T1000 (cell line): ENCODE data around the gene CDH22.

Source experiments
- DNase-seq: peaks from one replicate; lab custom pipeline; 2025; ENCODE audit warnings: mixed read lengths; lab: John Stamatoyannopoulos, UW

CDH22 gene

DNA sequence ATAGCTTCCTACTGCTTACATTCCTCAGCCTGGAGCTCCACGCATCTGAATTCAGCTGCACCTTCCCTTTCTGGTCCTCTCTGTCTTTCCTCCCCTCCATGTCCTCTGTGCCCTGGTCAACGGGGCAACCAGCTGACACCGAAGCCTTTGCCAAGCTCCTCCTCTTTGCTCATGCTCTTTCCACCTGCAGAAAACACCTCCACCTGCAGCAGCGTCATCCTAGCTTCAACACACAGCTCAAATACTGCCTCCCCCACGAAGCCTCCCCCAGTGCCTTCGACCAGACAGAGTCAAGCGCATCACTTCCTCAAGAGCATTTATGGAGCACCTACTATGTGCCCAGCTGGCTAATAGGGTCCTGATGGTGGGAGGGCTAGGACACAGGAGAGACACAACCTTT is 9.2 kb downstream of the CDH22 start:
- DNase-seq, result no peak

DNA sequence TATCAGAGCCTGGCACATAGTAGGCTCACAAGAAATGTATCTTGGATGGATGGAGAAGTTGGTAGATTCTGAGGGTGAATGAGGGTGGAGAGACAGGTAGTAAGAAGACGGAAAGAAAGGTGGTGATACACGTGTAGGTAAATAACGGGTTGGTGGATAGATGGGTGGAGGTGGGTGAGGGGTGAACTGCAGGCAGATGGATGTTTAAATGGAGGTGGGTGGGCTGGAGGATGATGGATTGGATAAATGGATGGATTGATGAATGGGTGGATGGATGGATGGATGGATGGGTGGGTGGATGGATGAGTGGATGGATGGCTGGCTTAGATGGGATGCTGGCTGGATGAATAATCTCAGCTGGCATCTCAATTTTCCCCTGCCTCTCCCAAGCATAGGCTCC is 9.9 kb downstream of the CDH22 start:
- no peak for DNase-seq

DNA sequence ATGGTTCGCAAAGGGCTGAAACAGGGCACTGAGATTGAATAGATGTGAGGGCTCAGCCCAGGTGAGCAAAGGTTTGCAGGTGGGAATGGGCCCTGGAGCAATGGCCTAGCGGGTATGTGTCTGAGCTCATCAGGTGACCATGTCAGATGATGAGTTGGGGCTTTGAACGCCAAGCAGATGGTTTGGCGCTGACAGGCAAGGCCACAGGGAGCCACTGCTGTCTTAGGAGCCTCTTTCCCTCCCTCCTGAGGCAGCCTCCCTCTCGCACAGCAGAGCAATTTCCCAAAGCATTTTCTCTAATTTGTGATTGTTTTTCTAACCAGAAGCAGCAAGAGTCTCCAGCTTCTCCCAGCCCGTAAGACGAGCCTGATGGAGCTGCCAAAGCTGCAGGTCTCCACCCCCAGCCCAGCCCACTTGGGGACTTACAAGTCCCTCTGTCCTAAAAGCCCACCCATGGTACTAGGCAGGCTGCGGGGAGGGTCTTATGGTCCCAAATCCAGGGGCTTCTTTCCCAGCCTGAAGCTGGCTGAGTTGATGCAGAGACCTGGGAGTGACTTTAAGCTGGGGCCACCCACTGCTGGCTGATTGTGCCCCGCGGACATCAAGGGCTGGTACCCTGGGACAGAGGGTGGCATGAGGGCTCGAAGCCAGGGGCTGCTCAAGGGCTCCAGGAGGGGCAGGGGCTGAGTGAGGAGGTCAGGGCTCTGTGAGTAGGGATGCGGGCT is 11.6 kb downstream of the CDH22 start:
- no peak for DNase-seq

DNA sequence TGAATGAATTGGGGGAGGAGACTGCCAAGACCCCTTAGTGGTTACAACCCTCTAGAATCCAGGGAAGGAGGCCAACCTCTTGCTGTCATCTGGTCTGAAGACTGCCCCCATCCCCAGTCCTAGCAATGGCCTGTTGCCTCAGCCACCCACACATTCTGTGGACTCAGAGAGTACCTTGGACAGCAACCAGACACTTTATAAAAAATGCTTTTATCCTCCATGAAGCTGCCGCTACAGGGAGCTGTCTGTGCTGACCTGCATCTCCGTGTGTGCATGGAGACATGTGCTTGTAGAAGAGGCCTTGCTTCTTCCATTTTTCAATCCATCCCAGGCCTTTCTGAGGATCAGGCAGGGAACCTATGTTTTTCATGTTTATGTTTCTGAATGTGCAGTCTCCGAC is 15.2 kb downstream of the CDH22 start:
- DNase-seq, result no peak

DNA sequence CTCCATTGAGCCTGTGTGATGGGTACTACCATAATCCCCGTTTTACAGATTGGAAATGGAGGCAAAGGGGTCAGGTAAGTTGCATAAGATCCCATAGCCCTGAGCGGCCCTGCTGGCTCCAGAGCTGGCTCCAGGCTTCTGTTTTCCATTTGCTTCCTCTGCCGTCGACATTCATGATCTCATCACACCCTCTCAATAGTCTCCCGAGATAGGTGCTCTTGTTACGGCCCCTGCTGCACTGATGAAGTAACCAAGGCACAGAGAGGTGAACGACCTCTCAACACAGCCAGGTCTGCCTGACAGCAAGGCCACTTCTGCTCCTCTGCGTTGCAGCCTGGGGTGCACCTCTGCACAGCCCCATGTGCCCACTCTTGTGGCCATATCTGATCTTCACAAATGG is 16.9 kb downstream of the CDH22 start:
- DNase-seq, result no peak

DNA sequence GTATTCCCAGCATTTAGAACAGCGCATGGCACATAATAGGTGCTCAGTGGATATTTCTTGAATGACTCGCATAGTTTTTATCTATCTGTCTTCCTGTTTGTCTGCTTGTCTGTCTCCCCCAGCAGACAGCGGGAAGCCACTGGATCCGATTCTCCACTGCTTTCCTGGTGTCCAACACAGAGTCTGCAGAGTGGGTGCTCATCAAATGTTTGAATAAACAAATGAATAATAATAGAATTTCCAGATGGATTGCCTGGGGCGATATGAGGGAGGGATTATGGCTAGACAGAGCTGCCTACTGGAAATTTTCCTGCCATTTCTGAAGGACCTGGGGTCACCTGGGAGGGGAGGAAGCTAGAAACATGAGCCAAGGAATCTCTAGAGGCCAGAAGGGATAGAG is 18.9 kb downstream of the CDH22 start:
- no peak for DNase-seq

- no peak for DNase-seq
Observed at GRCh38 chr20:46286977-46287376, 21.3 kb downstream of the CDH22 start.

DNA sequence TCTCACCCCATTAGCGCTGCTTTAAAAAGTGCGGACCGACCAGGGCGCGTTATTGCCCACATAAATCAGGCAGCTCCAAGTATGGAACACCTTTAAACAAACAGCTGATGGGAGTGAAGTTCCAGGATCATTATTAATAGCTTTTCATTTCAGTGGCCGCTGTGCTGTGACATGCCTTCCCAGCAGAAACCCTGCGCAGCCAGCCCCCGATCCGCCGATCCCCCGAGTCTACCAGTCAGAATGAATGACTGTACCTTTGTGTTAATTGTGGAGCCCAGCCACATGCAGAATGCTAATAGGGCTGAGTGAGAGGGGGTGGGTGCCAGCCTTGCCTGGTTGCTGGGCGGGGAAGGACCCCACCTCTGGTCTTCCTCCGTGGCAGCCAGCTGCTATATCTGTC is 21.9 kb downstream of the CDH22 start:
- DNase-seq, result no peak

DNA sequence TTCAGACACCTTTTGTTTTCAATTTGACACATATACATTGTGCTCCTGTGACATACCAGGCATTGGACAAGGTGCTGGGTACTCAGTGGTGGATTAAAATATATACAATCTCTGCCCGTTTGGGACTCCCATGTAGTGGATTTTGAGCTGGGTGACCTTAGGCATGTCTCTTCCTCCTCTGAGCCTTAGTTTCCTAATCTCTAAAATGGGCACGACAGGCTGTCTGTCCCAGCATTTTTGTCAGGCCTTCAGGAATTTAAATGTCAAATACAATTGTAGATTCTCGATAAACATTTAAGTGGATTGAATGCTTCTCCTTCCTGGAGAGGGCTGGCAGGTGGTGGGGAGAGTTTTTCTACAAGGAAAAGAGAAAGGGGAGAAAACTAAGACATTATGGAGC is 22.6 kb downstream of the CDH22 start:
- no peak for DNase-seq

DNA sequence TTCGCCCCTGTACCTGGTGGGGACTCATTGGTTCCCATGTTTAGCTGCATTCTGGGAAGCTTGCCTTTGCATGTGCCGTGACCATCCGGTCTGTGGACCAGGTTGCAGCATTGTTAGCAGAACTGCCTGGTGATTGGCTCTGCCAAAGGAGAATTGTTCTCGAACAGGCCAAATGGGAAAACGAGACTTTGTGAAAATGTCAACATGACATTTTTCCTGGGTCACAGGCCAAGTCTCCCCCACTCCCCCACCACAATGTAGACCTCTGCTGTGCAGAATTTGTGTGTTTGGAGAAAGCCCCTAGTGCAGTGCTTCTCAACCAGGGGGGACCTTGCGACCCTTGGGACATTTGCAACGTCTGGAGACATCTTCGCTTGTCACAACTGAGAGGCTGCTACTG is 23.2 kb downstream of the CDH22 start:
- no peak for DNase-seq

DNA sequence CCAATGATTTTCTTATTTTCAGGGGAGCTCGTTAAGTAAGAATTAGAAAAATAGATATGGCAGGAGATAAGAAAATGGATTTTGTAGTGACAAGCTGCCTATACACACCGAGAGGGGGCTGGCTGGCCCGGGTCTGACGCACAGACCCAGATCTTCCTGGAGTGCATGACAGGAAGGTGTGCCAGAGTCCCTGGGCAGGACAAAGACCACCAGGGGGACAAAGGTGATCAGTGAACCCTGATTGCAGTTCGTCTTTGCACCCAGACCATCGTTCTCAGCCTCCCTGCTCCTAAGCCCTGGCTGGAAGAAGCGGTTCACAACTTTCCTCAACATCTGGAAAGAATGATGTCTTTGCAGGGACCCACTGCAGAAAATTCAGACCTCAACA is 24.3 kb downstream of the CDH22 start:
- DNase-seq, result no peak

GRCh38 chr20:46283426-46284039 is 24.8 kb downstream of the CDH22 start:
- DNase-seq, result no peak

- no peak for DNase-seq
Observed at GRCh38 chr20:46282669-46283068, 25.6 kb downstream of the CDH22 start.

DNA sequence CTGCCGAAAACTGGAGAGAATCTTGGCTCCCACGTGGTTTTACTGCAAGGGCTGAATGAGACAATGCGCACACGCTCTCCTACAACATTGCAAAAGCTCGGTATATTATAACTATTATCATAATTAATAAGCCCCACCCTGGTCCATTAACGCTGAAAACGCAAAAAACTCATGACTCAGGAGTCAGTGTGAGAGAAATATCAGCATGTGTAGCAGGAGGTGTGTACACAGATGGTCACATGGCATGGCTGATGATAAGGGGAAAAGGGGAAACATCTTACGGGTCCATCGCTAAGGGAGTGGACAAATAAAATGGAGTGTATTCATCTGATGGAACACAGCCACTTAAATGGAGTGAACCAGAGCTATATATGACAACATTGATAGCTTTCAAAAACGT is 29.2 kb downstream of the CDH22 start:
- DNase-seq, result no peak

DNA sequence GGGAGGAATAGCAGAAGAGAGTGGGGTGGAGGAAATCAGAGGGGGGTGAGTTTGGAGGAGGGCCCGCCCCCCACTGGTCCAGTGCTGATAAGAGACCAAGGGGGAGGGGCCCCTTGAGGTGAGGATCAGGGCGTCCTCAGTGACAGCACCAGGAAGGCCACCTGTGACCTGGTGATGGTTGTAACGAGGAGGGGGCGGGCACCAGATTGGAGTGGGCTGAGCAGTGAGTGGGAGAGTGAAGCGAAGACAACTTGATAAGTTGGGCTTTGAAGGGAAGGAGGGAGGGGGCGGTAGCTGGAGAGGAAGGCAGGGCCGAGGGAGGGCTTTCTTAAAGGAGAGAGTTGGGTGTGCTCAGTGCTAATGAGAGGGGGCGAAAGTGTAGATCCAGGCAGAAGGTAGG is 30.7 kb downstream of the CDH22 start:
- no peak for DNase-seq

GRCh38 chr20:46276531-46276930 is 31.8 kb downstream of the CDH22 start:
- no peak for DNase-seq

DNA sequence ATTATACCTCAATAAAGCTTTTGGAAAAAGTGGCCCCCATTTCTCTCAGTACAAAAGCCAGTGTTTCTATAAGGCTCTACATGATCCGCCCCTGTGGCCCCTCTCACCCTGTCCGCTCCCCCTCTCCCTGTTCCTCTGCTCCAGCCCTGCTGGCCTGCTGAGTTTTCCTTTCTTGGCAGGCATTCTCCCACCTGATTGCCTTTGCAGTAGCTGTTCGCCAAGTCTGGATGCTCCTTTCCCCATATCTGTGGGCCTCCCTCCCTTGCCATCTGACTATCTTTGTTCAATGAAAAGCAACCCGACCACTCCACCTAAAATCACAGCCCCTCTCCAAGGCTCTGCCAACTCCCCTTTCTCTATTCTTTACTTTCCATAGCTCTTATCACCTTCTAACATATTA is 33.2 kb downstream of the CDH22 start:
- no peak for DNase-seq

DNA sequence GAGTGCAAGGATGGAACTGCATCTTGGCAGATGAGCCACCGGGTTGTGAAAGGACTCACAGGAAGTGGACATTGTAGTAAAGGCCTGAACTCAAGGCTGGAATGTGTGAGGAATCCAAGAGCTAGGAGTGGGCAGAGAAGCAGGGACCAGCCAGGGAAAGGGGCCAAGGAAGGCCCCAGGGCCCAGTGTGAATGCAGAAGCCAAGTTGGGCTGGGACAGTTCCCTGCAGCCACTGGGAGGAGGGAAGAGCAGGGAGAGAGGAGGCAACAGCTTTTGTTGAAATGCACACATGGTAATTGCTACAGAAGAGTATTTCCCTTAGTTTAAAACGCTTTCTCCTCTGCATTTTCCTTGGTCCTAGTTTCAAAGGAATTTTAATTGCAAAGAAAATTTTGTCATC is 34.6 kb downstream of the CDH22 start:
- DNase-seq, result no peak

- no peak for DNase-seq
Observed at GRCh38 chr20:46272389-46273047, 35.8 kb downstream of the CDH22 start.

DNA sequence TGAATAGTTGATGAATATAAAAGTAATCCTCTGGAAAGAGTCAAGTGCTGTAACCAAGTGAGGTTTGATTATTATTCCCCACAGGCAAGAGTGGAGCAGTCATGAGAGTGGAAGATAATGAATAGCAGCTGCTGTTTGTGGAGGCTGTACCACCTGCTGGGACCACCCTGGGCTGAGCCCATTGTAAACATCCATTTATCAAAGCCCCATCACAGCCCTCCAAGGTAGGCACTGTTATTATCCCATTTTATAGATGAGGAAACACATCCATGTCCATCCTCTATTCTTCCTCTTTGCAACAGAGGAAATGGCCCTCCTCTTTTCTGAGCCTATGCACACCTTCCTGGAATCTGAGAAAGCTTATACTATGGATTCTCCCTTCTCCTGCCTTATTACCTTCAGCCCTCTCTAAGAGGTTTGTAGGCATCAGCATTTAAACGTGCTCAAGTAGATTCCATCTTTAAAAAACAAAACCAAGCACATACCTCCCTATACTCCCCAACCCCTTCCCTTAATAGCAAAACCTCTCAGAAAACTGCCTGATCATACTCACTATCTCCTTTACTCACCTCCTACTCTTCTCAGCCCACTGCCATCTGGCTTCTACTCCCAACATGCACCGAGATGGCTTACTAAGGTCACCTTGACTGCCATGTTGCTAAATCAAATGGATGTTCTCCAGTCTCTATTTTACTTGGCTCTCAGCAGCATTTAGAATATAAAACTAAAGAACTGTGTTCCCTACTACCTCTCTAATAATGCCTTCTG is 37.1 kb downstream of the CDH22 start:
- DNase-seq, result no peak

- DNase-seq, result no peak
Observed at GRCh38 chr20:46269372-46269771, 38.9 kb downstream of the CDH22 start.

DNA sequence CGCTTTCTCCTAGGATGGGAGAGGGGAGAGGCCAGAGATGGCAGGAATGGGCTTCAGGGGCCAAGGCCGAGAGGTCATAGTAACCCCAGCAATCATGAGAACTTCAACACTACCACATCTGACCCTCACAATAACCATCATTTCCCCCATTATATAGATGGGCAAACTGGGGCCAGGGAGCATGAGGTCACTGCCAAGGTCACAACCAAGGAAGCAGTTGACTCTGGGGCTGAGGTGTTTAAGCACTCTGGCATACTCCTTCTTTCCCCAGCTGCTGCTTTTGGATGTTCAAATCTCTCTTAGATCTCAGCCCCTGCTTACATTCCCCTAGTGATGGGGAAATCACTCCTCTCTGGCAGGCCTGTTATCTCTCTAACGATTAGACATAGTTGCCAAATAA is 39.6 kb downstream of the CDH22 start:
- DNase-seq, result no peak

DNA sequence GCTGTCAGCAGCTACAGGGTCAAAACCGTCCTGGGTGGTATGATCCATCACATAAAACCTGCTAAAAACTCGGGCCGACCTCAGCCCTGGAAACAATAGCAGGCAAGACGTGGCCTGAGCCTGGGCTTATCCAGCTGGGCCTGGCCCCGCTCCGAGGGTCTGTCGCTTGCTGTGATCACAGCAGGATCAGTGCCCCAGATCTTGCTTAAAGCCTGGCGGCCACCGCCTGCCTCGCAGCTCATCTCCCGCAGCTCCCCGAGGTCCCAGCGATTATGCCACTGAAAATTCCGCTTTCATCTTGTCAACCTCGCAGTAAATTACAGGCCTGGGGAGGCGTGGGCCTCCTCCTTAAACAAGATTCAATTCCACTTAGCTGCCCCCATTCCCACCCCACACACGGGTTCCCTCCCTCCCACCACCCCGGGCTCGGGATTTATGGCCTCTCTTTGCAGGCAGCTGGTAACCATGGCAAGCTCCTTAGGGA is 40.1 kb downstream of the CDH22 start:
- DNase-seq, result no peak
